Activated CD8-positive, alpha-beta T cell treated with anti-CD3 and anti-CD28 coated beads for 36 hours (primary cell): ENCODE results near the gene LRRC8E. TPM values are rescaled to one million over a fixed set of nuclear protein-coding genes. Genes with fewer than 3 reads are reported as not detected.
"Not testable (repeated sequence)": the region's sequence is repeated elsewhere in the genome, so short reads cannot be mapped to it uniquely, and the experiment has no call there.

Source experiments
- ATAC-seq: fragments of 200-7000 bp; cut with Tn5 transposase; one replicate; pipeline ENCODE4 v1.10.0; 2021; ENCODE audit warnings: mild to moderate bottlenecking, moderate library complexity
- CTCF ChIA-PET: fragments of 350-600 bp; sonication (Branson Sonifier 250); formaldehyde crosslinking; loops from one replicate; lab custom pipeline; 2021; ENCODE audit warnings: antibody characterized with exemption; lab: Charles Lee
- POLR2A ChIA-PET: fragments of 350-600 bp; sonication (Branson Sonifier 250); formaldehyde crosslinking; loops from one replicate; lab custom pipeline; 2021; ENCODE audit warnings: antibody characterized with exemption; lab: Charles Lee
- DNase-seq: peaks from one replicate; pipeline ENCODE4 v3.0.0-alpha.2; 2020
- H3K27ac Mint-ChIP-seq: one replicate; pipeline ENCODE4 v1.8.0; 2021; ENCODE audit warnings: mild to moderate bottlenecking, mixed read lengths
- H3K27me3 Mint-ChIP-seq: one replicate; pipeline ENCODE4 v1.8.0; 2021; ENCODE audit warnings: mixed read lengths
- H3K36me3 Mint-ChIP-seq: one replicate; pipeline ENCODE4 v1.8.0; 2021; ENCODE audit warnings: low read depth, mixed read lengths
- H3K4me1 Mint-ChIP-seq: one replicate; pipeline ENCODE4 v1.8.0; 2021; ENCODE audit warnings: low read depth, mixed read lengths
- H3K4me3 Mint-ChIP-seq: one replicate; pipeline ENCODE4 v1.8.0; 2021; ENCODE audit warnings: mild to moderate bottlenecking, moderate library complexity, mixed read lengths
- H3K9me3 Mint-ChIP-seq: one replicate; pipeline ENCODE4 v1.8.0; 2021; ENCODE audit warnings: mixed read lengths
- intact Hi-C: fragments of 100-400 bp; cut with micrococcal nuclease; formaldehyde crosslinking; loops from one replicate; pipeline ENCODE4 v1.10.0; 2022
- total RNA-seq, 2 experiments: library from RNA; stranded (reverse); gene quantifications; one replicate each; pipeline ENCODE4 v1.2.3, GENCODE V29; 2021
- TF ChIP-seq, protein P1 (sequence below): fragments of 200-600 bp; IDR thresholded peaks from one replicate; pipeline ENCODE4 v1.8.0; 2022; ENCODE audit warnings: antibody characterized with exemption, mild to moderate bottlenecking

LRRC8E gene
- total RNA-seq, 2 experiments from 2014 or later, result not detected

- DNase-seq (no peak), ATAC-seq (no peak)
- intact Hi-C loops, result no loop called here
- ChIA-PET CTCF (interaction anchor here (0.6 kb wide), 1 partner anchor 692 kb away, joined by 3 read pairs; no protein-coding TSS in a partner anchor), POLR2A (no interaction called here)
- peaks cover 6% of the 10 kb centered on the region for H3K27me3 Mint-ChIP-seq
- TF ChIP-seq, protein P1, sequence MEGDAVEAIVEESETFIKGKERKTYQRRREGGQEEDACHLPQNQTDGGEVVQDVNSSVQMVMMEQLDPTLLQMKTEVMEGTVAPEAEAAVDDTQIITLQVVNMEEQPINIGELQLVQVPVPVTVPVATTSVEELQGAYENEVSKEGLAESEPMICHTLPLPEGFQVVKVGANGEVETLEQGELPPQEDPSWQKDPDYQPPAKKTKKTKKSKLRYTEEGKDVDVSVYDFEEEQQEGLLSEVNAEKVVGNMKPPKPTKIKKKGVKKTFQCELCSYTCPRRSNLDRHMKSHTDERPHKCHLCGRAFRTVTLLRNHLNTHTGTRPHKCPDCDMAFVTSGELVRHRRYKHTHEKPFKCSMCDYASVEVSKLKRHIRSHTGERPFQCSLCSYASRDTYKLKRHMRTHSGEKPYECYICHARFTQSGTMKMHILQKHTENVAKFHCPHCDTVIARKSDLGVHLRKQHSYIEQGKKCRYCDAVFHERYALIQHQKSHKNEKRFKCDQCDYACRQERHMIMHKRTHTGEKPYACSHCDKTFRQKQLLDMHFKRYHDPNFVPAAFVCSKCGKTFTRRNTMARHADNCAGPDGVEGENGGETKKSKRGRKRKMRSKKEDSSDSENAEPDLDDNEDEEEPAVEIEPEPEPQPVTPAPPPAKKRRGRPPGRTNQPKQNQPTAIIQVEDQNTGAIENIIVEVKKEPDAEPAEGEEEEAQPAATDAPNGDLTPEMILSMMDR, result no peak
- H3K9me3 Mint-ChIP-seq, result no peaks in the 10 kb centered on the region
- H3K4me1 Mint-ChIP-seq, result peaks cover 2% of the 10 kb centered on the region
- H3K36me3 Mint-ChIP-seq, result no peaks in the 10 kb centered on the region
- no peak overlapping the region for H3K27ac Mint-ChIP-seq
- no peak overlapping the region for H3K4me3 Mint-ChIP-seq
Measured at GRCh38 chr19:7883796-7884570, 4.3 kb upstream of the LRRC8E start.

- Mint-ChIP-seq H3K9me3 (no peaks in the 10 kb centered on the region), H3K27ac (no peak overlapping the region), H3K4me1 (peaks cover 2% of the 10 kb centered on the region), H3K27me3 (peaks cover 9% of the 10 kb centered on the region), H3K4me3 (no peak overlapping the region), H3K36me3 (no peaks in the 10 kb centered on the region)
- no peak for DNase-seq
- CTCF ChIA-PET, result interaction anchor here (0.6 to 1.2 kb wide), 3 partner anchors 16 to 205 kb away, joined by 3 to 4 read pairs (median 3); partner anchors contain the start of gene TRAPPC5
- no peak for ATAC-seq
- POLR2A ChIA-PET, result no interaction called here
- intact Hi-C loops, result no loop called here
- TF ChIP-seq, protein P1, result no peak
Measured at GRCh38 chr19:7885818-7886217, 2.5 kb upstream of the LRRC8E start.

- no peak for DNase-seq
- peaks cover 2% of the 10 kb centered on the region for H3K4me1 Mint-ChIP-seq
- CTCF ChIA-PET, result interaction anchor here (1.6 kb wide), 1 partner anchor 18 kb away, joined by 4 read pairs; no protein-coding TSS in a partner anchor
- ATAC-seq, result no peak
- POLR2A ChIA-PET, result interaction anchor here (1.9 kb wide), 1 partner anchor 13 kb away, joined by 5 read pairs; no protein-coding TSS in a partner anchor
- H3K4me3 Mint-ChIP-seq, result no peak overlapping the region
- TF ChIP-seq, protein P1, result no peak
- intact Hi-C loops, result no loop called here
- peaks cover 12% of the 10 kb centered on the region for H3K27me3 Mint-ChIP-seq
- no peak overlapping the region for H3K27ac Mint-ChIP-seq
- no peaks in the 10 kb centered on the region for H3K9me3 Mint-ChIP-seq
- no peaks in the 10 kb centered on the region for H3K36me3 Mint-ChIP-seq
Measured at GRCh38 chr19:7887408-7888144, 734 bp upstream of the LRRC8E start.

DNA sequence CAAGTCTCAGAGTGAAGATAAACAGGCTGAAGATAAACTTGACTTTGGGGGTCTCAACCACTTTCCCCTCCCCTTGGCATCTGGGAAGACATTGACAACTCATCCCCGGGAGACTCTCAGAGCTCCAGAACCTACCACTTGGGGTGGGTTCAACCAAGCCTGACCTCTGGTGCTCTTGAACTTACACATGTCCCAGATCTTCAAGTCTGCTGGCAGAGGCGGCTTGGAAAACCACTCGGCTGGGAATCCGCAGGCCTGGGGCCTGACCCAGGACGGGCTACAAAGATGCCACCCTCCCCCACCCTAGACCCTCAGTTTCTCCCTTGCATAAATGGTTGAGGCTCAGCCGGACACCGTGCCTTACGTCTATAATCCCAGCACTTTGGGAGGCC is 512 bp downstream of the LRRC8E start:
- intact Hi-C loops, result no loop called here
- TF ChIP-seq, protein P1, result no peak
- Mint-ChIP-seq H3K27me3 (peaks cover 12% of the 10 kb centered on the region), H3K4me3 (no peak overlapping the region), H3K4me1 (peaks cover 3% of the 10 kb centered on the region), H3K9me3 (no peaks in the 10 kb centered on the region), H3K27ac (no peak overlapping the region), H3K36me3 (no peaks in the 10 kb centered on the region)
- DNase-seq (no peak), ATAC-seq (no peak)
- ChIA-PET POLR2A (interaction anchor here (0.9 kb wide), 1 partner anchor 31 kb away, joined by 3 read pairs; the partner anchor contains the start of gene SNAPC2), CTCF (no interaction called here)

- peak; percentile 86 for ATAC-seq
- POLR2A ChIA-PET, H3K4me3 Mint-ChIP-seq, H3K27ac Mint-ChIP-seq, H3K4me1 Mint-ChIP-seq, intact Hi-C loops, H3K9me3 Mint-ChIP-seq, H3K36me3 Mint-ChIP-seq: not testable (repeated sequence)
- peak; percentile 57 for DNase-seq
- CTCF ChIA-PET, result interaction anchor here (1.0 kb wide), 1 partner anchor 25 kb away, joined by 3 read pairs; no protein-coding TSS in a partner anchor
- peaks cover 10% of the 10 kb centered on the region for H3K27me3 Mint-ChIP-seq
Measured at GRCh38 chr19:7893362-7894101, 5.2 kb downstream of the LRRC8E start.
